GM20431 (cell line): ENCODE data around the gene CDK19.

ENCODE experiments used
- in situ Hi-C: fragments of 300-500 bp; cut with MseI, MboI; formaldehyde crosslinking; loops from one replicate; pipeline ENCODE4 v1.15.0; 2020; ENCODE audit warnings: low sequenced_read_pairs; ENCODE audit not compliant: unreplicated experiment

The CDK19 gene

GRCh38 chr6:110636781-110637180 is 178.5 kb downstream of the CDK19 start:
- in situ Hi-C loops: no loop called here

DNA sequence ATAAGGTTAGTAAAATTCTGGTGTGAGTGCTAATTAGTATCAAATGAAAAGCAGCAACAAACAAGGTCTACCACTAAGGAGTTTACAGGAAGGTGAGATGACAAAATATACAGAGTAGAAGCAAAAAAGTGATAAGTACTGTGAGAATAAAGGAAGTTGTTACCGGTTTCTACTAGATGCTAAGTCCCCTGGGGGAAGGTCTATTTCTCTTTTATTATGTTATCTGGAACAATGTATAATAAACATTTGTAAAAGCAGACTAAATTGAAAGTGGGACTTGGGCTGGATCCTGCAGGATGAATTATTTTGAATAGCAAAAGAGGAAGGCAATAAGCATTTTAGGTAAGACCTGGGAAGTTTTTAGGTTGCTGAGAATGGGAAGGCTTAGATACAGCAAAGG is 180.2 kb downstream of the CDK19 start:
- in situ Hi-C loops: no loop called here

DNA sequence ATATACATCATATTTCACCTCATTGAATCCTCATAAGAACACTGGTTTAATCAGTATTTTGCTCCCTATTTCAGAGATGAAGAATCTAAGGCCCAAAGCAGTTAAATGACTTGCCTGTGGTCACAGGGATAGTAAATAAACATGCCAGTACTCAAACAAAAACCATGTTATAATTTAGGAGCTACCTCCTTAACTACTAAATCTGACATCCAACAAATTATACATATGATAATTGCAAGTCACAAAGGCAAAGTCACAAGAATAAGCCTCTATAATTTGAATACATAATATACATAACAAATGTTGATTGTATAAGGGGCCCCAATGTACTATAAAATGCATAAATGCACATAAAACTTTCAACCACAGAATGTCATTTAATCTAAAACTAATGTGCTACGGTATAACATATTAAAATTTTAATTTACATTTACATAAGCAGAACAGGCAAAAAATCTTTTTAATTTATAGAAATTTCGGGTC is 181.5 kb downstream of the CDK19 start:
- in situ Hi-C loops: no loop called here

DNA sequence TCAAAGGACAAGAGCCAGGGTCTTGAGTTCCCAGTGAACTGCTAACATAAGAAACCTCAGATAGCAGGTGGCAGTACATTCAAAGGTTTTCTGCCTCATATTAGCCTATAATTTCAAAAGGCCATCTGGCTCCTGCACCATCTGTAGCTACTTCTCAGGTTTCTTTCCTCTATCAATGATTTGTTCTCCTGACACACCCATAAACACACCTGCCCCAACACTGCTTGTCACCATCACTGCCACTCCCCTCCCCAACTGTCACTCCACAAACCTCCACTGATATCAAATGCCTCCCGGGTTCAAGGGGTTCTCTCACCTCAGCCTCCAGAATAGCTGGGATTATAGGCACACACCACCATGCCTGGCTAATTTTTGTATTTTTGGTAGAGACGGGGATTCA is 186.1 kb downstream of the CDK19 start:
- in situ Hi-C loops: no loop called here

GRCh38 chr6:110628330-110628729 is 186.9 kb downstream of the CDK19 start:
- in situ Hi-C loops: no loop called here

DNA sequence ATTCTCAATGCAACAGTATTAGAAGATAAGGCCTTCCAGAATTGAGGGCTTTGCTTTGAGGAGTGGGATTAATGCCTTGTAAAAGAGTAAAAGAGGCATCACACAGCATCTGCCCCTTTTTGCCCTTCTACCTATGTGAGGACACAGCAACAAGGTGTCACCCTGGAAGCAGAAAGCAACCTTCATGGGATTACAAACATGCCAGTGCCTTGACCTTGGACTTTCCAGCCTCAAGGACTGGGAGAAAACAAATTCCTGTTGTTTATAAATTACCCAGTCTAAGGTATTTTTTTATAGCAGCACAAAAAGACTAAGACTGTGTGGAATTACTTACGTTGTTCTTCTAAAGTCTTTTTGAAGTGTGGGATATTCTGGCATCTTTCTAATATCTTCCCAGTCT is 188.8 kb downstream of the CDK19 start:
- in situ Hi-C loops: no loop called here

GRCh38 chr6:110625883-110626282 is 189.4 kb downstream of the CDK19 start:
- in situ Hi-C loops: no loop called here

DNA sequence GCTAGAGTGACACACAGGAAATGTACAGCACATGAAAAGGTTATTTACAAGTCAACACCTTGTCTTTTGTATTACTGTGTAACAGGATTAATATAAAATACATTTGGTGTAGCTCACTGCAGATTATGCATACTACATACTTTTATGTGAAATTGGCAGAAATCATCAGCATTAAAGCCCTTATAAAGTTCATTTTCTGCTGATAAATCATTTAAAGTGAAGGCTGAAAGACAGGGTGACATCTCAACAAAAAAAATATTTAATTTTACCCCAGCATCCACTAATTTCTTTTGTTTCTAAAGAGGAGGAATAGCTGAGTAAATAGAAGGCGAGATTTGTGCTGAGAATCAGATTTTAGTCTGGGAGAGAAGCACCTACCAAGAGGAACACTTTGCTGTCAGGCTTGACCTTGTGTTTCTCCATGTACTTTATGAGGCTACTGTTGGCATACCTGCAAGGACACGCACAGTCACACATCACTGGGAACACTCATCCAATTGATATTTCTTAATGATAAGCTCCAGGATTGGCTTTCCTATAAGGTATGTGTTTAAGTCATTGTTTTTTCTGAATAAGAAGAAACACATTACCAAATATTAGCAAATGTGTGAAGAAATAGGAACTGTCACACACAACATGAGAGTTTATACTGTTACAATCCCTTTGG is 192.2 kb downstream of the CDK19 start:
- in situ Hi-C loops: no loop called here

DNA sequence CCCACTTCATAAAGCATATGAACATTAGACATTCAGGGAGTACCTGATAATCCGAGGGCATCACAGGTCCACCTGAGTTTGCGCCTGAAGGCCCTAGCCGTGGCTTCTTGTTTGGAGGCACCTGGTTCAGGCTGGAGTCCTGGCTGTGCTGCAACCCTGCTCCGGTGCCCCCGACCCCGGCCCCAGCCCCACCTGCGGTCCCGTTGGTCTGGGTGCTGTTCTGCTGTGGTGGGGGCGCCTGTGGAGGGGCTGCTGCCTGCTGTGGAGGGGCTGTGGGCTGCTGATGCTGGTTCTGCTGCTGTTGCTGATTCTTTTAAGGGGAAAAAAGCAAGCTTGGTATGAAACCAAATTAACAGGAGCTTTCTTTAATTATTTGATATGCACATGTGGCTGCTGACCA is 194.2 kb downstream of the CDK19 start:
- in situ Hi-C loops: no loop called here

- in situ Hi-C loops: no loop called here
Measured at GRCh38 chr6:110620065-110620464, 195.2 kb downstream of the CDK19 start.

DNA sequence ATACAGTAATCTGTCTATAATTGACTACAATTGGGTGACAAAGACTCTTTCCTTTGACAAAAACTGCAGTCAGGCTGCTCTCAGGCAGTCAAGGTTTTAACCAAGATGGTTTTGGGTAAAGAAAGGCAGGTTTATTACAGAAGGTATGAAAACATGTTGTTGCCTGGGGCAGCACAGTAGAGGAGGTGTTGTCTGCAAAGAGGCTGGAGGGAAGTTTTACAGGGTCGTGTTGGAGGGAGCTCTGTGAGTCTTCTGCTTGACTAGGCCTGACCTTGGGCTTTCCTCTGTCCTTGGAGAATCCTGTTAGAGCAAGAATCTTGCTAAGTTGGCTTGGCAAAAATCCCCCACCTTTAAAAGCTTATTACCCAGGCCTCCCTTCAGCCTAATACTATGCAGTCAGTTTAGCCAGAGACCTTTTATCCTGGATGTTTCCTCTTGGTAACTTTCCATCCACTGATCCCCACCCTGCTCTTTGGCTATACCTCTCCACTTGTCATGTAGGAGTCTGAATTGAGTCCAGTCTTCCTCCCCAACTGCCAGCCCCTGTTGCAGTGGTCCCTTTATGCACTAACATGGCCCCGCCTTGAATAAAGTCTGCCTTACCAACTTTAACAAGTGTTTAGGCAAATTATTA is 195.9 kb downstream of the CDK19 start:
- in situ Hi-C loops: no loop called here

DNA sequence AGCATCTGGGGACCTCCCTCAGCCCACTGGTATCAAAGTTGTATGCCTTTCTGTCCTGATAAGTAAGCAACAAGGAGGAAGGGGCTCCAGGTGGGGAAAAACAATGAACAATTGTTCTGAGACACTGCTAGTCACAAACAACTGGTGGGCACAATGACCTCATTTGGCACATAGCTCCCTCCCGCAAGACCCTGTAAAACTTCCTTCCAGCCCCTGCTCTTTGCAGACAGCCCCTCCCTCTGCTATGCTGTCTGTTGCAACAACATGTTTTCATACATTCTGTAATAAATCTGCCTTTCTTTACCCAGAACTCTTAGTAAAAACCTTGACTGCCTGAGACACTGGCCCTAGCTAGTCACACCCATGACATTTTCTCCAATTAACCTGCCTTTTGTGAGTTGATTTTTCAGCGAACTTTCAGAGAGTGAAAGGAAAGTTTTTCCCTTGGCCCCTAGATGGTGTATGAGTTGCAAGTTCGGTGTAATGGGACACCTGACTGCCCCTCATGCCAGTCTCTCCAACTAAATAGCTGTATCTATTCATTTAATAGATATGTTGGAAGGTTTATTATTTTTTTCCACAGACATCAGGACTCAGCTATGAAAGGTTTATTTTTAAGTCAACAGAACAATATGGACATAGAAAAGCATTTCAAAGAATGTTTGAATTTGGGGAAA is 196.5 kb downstream of the CDK19 start:
- in situ Hi-C loops: no loop called here

- in situ Hi-C loops: no loop called here
Measured at GRCh38 chr6:110617057-110617456, 198.2 kb downstream of the CDK19 start.

GRCh38 chr6:110615722-110616121 is 199.5 kb downstream of the CDK19 start:
- in situ Hi-C loops: no loop called here

DNA sequence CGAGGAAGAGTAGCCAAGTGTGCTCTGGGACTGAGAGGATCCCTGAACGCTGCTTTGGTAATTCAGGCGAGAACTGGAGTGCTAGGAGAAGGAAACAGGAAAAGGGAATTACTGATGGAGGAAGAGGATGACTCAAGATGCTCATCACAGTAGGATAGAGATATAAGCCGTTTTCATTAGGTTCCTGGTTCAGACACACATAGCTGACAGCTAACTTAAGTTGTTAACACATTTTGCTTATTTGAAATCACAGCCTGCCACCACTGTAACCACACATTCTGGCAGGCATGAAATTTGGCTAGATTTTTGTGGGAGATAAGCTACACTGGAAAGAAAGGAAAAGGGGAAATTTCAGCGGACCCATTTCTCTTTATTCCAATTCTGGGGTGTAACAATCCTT is 200.7 kb downstream of the CDK19 start:
- in situ Hi-C loops: no loop called here

- in situ Hi-C loops: no loop called here
Measured at GRCh38 chr6:110614106-110614505, 201.2 kb downstream of the CDK19 start.

GRCh38 chr6:110613356-110613755 is 201.9 kb downstream of the CDK19 start:
- in situ Hi-C loops: no loop called here

DNA sequence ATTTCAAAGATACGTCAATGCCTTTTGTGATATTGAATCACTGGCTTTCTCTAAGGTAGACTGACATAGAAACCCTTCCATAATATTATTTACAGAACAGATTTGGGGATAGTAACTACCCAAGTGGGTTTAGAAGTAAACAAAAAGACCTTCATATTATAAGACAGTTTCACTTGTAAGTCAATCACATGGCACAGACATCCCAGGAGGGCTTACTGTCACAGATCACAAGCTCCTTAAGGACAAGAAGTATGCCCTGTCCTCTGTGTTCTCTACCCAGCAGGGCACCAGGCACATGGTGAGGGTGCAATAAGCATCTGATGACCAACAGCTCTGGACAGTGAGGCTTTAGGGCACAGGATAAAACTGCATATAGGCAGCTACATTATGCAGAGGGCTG is 203.0 kb downstream of the CDK19 start:
- in situ Hi-C loops: no loop called here

DNA sequence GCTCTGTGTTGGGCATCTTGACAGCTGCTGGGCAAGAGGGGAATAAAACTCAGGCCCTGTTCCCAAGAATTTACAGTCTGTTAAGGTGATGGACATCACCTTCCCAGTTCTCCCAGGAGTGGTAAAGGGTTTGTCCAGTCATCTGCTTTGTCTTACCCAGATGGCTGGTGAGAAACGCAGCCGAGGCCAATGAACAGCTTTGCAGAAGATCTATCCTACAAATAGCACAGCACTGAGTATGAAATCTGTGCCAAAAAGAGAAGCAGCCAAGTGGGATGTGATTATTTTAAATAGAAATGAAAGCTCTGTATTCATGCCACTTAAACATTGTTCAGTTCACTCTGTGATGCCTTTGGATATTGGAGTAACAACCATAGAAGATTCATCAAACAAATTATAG is 206.2 kb downstream of the CDK19 start:
- in situ Hi-C loops: no loop called here

DNA sequence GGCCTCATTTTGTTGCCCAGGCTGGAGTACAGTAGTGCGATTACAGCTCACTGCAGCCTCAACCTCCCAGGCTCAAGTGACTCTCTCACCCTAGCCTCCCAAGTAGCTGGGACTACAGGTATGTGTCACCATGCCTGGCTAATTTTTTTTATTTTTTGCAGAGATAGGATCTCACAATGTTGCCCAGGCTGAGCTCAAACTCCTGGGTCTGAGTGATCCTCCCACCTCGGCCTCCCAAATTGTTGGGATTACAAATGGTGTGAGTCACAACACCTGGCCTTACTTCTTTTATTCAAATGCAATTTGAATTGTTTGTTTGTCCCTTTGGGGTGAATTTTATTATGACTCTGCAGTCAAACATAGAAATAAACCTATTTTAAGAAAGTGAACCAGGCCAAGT is 207.1 kb downstream of the CDK19 start:
- in situ Hi-C loops: no loop called here

DNA sequence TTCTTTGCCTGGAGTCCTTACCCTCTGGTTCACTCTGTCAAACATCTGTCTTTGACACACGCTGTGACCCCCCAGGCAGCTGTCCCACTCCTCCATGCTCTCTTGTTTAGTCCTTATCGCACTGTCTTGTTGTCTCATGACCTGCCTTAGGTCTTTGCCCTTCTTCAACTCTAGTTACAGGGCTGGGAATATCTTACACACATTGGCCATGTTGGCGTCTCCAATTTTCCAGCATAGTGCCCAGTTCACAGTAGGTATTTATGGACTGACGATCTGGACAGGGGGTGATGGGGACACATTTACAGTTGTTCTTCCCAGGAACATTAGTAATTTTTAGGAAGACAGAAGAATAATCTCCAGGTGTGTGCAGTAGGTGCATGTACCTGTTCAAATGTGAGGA is 209.1 kb downstream of the CDK19 start:
- in situ Hi-C loops: no loop called here
